AG10803 (cell line): Measurements from ENCODE around the gene PKP1.

ENCODE experiments used
- DNase-seq: peaks from one replicate; pipeline ENCODE4 v3.0.0; 2010; ENCODE audit warnings: low read depth
- H3K4me3 ChIP-seq: 2 replicates; pipeline ENCODE4 v1.5.1; 2011; ENCODE audit warnings: mild to moderate bottlenecking, low read length, control low read depth
- TF ChIP-seq, protein P1 (sequence below): conservative IDR thresholded peaks from 2 replicates; pipeline ENCODE4 v1.5.1; 2011; ENCODE audit warnings: mild to moderate bottlenecking, low read length, control low read depth, inconsistent platforms

The PKP1 gene

DNA sequence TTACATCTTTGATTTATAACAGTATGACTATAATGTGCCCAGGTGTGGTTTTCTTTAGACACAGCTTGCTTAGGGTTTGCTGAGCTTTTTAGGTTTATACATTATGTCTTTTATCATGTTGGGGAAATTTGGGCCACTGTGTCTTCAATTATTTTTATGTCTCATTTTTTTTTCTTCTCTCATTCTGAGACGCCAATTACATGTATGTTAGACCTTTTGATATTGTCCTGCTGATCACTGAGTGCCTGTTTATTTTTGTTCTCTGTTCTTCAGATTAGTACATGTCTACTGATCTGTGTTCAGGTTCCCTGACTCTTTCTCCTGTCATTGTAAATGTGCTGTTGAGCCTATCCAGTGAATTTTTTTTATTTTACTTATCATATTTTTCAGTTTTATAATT is 58.1 kb downstream of the PKP1 start:
- TF ChIP-seq, protein P1, sequence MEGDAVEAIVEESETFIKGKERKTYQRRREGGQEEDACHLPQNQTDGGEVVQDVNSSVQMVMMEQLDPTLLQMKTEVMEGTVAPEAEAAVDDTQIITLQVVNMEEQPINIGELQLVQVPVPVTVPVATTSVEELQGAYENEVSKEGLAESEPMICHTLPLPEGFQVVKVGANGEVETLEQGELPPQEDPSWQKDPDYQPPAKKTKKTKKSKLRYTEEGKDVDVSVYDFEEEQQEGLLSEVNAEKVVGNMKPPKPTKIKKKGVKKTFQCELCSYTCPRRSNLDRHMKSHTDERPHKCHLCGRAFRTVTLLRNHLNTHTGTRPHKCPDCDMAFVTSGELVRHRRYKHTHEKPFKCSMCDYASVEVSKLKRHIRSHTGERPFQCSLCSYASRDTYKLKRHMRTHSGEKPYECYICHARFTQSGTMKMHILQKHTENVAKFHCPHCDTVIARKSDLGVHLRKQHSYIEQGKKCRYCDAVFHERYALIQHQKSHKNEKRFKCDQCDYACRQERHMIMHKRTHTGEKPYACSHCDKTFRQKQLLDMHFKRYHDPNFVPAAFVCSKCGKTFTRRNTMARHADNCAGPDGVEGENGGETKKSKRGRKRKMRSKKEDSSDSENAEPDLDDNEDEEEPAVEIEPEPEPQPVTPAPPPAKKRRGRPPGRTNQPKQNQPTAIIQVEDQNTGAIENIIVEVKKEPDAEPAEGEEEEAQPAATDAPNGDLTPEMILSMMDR = no peak
- DNase-seq = no peak

DNA sequence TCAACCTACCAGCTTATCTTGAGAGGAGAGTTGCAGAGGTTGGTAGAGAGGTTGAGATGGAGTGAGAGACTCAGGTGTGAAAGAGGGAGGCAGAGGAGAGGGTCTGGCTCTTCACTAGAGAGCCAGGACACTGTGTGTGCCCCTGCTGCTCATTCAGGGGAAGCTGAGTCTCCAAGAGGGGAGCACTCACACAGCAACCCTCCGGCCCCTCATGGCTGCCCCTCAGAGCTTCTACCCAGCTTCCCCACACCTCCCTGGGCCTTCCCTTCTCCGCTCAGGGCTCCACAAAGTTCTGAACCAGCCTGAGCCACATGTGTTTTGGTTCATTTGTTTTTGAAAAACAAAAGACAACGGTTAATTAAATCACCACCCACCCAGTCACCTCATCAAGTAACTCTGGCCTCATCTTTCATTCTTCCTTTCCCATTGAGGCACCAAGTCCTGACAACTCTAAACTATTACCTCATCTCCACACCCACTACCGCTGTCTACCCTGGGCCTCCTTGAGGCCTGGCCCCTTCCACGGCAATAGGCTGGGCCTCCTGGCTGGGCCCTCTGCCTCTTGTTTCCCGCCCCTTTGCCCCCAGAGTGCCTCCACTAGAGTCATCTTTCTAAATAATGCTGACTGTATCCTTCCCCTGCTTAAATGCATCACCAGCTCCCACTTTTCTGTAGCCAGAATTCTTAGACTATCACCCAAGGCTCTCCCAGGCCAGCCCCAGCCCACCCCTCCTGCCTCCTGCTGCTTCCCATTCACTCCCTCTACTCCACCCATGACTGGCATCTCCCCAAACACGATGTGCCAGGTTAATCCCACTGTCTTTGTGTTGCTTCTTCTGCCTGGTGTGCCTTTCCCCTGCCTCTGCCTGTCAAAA is 61.1 kb downstream of the PKP1 start:
- TF ChIP-seq, protein P1 = no peak
- DNase-seq = no peak
- no peak overlapping the region for H3K4me3 ChIP-seq

More for the DNA sequence above, 58.1 kb downstream of the PKP1 start:
- no peak overlapping the region for H3K4me3 ChIP-seq

DNA sequence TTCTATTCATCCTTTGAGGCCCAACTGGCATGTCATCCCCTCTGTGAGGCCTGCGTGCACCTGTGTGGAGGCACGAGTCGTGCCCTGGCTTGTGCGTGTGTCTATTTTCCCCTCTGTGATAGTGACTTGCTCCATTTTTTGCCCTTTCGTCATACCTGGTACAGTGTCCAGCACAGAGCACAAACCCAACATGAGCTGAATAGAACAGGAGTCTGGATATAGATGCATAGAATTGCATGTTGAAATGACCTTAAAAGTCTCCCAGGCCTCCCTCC is 61.7 kb downstream of the PKP1 start:
- TF ChIP-seq, protein P1 = no peak
- no peak for DNase-seq
- no peak overlapping the region for H3K4me3 ChIP-seq

DNA sequence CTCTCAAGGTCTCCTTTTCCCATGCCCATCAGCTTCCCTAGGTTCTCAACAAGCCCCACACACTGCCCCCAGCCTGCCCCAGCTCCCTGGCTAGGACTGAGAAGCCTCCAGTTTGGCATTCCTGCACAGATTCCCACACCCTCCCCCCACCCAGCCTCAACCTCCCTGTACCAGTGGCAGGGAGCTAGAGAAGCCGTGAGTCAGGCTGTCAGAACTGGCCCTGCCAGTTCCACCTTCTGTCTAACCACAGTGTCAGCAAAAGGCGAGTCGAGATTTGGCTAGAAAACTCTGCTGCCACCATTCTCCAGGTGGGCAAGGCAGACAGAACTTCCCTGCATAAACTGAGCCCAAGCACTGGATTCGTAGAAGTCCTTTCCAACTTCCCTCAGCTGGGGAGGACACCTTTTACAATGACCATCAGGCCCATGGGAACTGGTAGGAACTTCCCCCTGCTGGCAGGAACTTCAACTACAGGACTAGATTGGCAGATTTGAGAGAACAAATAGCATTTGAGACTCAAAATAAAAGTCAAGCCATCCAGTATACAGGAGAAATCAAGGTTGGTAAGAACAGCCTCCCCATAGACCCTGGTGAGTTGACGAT is 63.1 kb downstream of the PKP1 start:
- peak; percentile 62 for DNase-seq
- TF ChIP-seq, protein P1 = peak; percentile 80
- H3K4me3 ChIP-seq = no peak overlapping the region

DNA sequence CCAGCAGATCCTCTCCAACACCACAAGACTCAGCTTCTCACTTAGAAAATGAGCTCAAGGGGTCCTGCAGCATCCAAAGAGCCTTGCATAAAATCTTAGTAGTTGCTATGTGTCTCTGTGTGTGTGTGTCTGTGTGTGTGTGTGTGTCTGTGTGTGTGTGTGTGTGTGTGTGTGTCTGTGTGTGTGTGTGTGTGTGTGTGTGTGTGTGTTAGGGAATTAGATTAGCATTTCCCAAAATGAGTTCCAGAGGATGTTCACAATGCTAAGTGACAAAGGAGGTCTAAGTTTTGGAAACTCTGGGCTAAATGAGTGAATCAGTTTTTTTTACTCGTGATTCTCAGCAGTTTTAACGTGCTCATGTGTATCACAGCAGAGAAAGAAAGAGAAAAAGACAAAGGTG is 63.7 kb downstream of the PKP1 start:
- H3K4me3 ChIP-seq = no peak overlapping the region
- DNase-seq = no peak
- TF ChIP-seq, protein P1 = no peak

DNA sequence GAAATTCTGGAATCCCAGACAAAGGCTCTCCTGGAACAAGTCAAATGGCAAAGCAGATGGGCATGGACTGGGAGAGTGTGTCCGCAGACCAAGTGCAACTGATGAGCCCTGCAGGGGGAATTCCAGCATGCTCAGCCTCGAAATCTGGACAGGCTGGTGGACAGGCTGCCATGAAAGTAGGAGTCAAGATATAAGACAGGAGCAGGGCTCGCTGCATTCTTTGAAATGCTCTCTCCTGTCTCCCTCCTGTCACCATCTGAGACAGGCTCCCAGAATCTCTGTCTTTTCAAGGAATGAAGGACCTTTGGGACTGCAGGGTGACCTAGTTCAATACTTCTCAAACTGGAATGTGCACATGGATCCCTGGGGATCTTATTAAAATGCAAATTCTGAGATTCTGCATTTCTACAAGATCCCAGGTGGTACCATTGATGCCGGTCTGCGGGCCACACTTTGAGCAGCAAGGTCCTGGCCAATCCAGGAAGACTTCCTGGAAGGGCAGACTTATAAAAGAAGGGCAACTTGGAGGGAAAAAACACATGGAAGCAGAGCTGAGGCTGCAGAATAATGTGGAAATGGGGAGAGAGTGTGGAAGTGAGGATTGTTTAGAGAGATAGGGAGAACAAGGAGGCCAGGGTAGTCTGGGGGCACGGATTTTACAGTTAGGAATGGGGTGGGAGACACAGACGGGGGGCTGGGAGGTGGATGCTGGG is 64.3 kb downstream of the PKP1 start:
- H3K4me3 ChIP-seq = no peak overlapping the region
- TF ChIP-seq, protein P1 = no peak

More for the DNA sequence above, 64.3 kb downstream of the PKP1 start:
- DNase-seq = no peak
